Upper lobe of right lung (tissue), 1 donor: ENCODE results near the gene MAP3K21. TPM values are rescaled to one million over a fixed set of nuclear protein-coding genes. Genes with fewer than 3 reads are reported as not detected.

Source experiments
- ATAC-seq: fragments of 200-7000 bp; cut with Tn5 transposase; one replicate; pipeline ENCODE4 v1.9.1; 2020; ENCODE audit warnings: mild to moderate bottlenecking, moderate library complexity
- DNase-seq: peaks from one replicate; pipeline ENCODE4 v3.0.0-alpha.2; 2020
- H3K27ac ChIP-seq: fragments of 200-600 bp; one replicate; pipeline ENCODE4 v1.8.0; 2022
- H3K27me3 ChIP-seq: fragments of 200-600 bp; one replicate; pipeline ENCODE4 v1.8.0; 2022; ENCODE audit warnings: mild to moderate bottlenecking
- H3K36me3 ChIP-seq: fragments of 200-600 bp; one replicate; pipeline ENCODE4 v1.8.0; 2022
- H3K4me1 ChIP-seq: fragments of 200-600 bp; one replicate; pipeline ENCODE4 v1.8.0; 2022
- H3K4me3 ChIP-seq: fragments of 200-600 bp; one replicate; pipeline ENCODE4 v1.8.0; 2022; ENCODE audit warnings: mild to moderate bottlenecking
- H3K9me3 ChIP-seq: fragments of 200-600 bp; one replicate; pipeline ENCODE4 v1.8.0; 2022
- CTCF ChIP-seq: fragments of 200-600 bp; IDR thresholded peaks from one replicate; pipeline ENCODE4 v1.8.0; 2022; ENCODE audit warnings: antibody characterized with exemption
- intact Hi-C: fragments of 100-400 bp; cut with DNase I; formaldehyde crosslinking; loops from one replicate; pipeline ENCODE4 v1.11.0; 2022
- total RNA-seq: library from RNA; stranded (reverse); fragmentation: NEBNext Ultra II Directional; extraction: Animal tissue kit (Norgen Biotek cat#: 25700); gene quantifications from one replicate; pipeline ENCODE4 v1.2.1, GENCODE V29; 2021
- donor health status: DM: no; HTN: yes; CAD: no; lungs with severe emphysema.

MAP3K21 gene
- total RNA-seq, 1 donor from 2014 or later, result 9.1 TPM

GRCh38 chr1:233433436-233434210 lies 106.1 kb downstream of the MAP3K21 start:
- H3K4me1 ChIP-seq, result no peaks in the 10 kb centered on the region
- H3K36me3 ChIP-seq, result no peaks in the 10 kb centered on the region
- H3K4me3 ChIP-seq, result no peak overlapping the region
- no peaks in the 10 kb centered on the region for H3K27me3 ChIP-seq
- intact Hi-C loops, result no loop called here
- no peaks in the 10 kb centered on the region for H3K9me3 ChIP-seq
- no peak for ATAC-seq
- no peak overlapping the region for H3K27ac ChIP-seq
- no peak for TF ChIP-seq CTCF
- no peak for DNase-seq

Other genes with a start within 250 kb of the MAP3K21 start
- gene PCNX2, start 32.0 kb upstream of the MAP3K21 start, total RNA-seq, result 6.8 TPM